Esophagus muscularis mucosa (tissue), 3 donors: ENCODE results near the gene GLCE.
"Not testable (repeated sequence)": the region's sequence is repeated elsewhere in the genome, so short reads cannot be mapped to it uniquely, and the experiment has no call there.

Experiments
- POLR2A ChIP-seq: fragments of 450-650 bp; IDR thresholded peaks from one replicate; pipeline ENCODE4 v1.6.1; 2017; ENCODE audit warnings: antibody characterized with exemption, moderate library complexity, mild to moderate bottlenecking, low read depth
- POLR2AphosphoS5 ChIP-seq, 2 donors: sonication (generic); formaldehyde crosslinking; IDR thresholded peaks; one replicate each; pipeline ENCODE4 v1.6.1; 2017; ENCODE audit warnings: antibody characterized with exemption in 2 of 2
- TF ChIP-seq, protein P1 (sequence below), 3 experiments: fragments of 200-600 bp in 2 of 3; fragments of 450-650 bp in 1 of 3; sonication (generic) in 2 of 3; IDR thresholded peaks; one replicate each; pipeline ENCODE4 v1.5.1; 2017 to 2019; ENCODE audit warnings: antibody characterized with exemption in 3 of 3, mild to moderate bottlenecking in 2 of 3, moderate library complexity in 1 of 3

DNA sequence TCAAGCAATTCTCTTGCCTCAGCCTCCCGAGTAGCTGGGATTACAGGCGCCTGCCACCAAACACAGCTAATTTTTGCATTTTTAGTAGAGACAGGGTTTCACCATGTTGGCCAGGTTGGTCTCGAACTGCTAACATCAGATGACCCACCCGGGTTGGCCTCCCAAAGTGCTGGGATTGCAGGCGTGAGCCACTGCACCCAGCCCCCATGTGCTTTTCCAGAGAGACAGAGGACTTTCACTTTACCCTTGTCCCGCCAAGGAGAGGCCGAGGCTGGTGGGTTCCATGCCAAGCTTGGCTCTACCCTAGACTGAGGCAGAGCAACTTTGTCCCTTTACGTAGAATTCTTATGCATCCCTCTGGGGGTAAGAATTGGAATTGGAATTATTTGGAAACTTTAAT is 140.7 kb downstream of the GLCE start:
- TF ChIP-seq, protein P1, sequence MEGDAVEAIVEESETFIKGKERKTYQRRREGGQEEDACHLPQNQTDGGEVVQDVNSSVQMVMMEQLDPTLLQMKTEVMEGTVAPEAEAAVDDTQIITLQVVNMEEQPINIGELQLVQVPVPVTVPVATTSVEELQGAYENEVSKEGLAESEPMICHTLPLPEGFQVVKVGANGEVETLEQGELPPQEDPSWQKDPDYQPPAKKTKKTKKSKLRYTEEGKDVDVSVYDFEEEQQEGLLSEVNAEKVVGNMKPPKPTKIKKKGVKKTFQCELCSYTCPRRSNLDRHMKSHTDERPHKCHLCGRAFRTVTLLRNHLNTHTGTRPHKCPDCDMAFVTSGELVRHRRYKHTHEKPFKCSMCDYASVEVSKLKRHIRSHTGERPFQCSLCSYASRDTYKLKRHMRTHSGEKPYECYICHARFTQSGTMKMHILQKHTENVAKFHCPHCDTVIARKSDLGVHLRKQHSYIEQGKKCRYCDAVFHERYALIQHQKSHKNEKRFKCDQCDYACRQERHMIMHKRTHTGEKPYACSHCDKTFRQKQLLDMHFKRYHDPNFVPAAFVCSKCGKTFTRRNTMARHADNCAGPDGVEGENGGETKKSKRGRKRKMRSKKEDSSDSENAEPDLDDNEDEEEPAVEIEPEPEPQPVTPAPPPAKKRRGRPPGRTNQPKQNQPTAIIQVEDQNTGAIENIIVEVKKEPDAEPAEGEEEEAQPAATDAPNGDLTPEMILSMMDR (IDR thresholded peaks at IDR 0.05), result not testable (repeated sequence)
- TF ChIP-seq POLR2A; POLR2AphosphoS5 (IDR thresholded peaks at IDR 0.05): not testable (repeated sequence)
